Neural progenitor cell (in vitro differentiated cells): ENCODE data around the gene SF3B2.
"Not testable (repeated sequence)": the region's sequence is repeated elsewhere in the genome, so short reads cannot be mapped to it uniquely, and the experiment has no call there.

Source experiments
- EZH2 ChIP-seq: fragments of 200-600 bp; sonication (generic); IDR thresholded peaks from 2 replicates; pipeline ENCODE4 v1.6.1; 2017; ENCODE audit warnings: antibody characterized with exemption, mild to moderate bottlenecking, moderate library complexity
- TF ChIP-seq, protein P1 (sequence below): fragments of 200-600 bp; sonication (generic); IDR thresholded peaks from 2 replicates; pipeline ENCODE4 v1.5.1; 2017; ENCODE audit warnings: antibody characterized with exemption, mild to moderate bottlenecking

DNA sequence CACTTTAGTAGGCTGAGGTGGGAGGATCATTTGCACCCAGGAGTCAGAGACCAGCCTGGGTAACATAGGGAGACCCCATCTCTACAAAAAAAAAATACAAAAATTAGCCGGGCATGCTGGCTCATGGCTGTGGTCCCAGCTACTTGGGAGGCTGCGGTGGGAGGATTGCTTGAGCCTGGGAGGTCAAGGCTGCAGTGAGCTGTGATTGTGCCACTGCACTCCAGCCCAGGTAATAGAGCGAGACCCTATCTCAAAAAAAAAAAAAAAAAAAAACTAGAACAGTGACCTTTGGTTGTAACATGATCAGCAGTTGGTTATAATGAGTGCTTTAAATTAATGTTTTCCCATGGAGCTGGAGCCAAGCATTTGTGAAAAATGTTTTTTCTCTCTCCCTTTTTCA lies 62.8 kb downstream of the SF3B2 start:
- TF ChIP-seq, protein P1, sequence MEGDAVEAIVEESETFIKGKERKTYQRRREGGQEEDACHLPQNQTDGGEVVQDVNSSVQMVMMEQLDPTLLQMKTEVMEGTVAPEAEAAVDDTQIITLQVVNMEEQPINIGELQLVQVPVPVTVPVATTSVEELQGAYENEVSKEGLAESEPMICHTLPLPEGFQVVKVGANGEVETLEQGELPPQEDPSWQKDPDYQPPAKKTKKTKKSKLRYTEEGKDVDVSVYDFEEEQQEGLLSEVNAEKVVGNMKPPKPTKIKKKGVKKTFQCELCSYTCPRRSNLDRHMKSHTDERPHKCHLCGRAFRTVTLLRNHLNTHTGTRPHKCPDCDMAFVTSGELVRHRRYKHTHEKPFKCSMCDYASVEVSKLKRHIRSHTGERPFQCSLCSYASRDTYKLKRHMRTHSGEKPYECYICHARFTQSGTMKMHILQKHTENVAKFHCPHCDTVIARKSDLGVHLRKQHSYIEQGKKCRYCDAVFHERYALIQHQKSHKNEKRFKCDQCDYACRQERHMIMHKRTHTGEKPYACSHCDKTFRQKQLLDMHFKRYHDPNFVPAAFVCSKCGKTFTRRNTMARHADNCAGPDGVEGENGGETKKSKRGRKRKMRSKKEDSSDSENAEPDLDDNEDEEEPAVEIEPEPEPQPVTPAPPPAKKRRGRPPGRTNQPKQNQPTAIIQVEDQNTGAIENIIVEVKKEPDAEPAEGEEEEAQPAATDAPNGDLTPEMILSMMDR: not testable (repeated sequence)
- not testable (repeated sequence) for TF ChIP-seq EZH2
